ENCODE data around the gene QPRT.
"Not testable (repeated sequence)": the region's sequence is repeated elsewhere in the genome, so short reads cannot be mapped to it uniquely, and the experiment has no call there.

QPRT gene

GRCh38 chr16:29694384-29695195 lies 15.6 kb downstream of the QPRT start:
- no peak for DNase-seq

GRCh38 chr16:29695675-29696074 lies 16.7 kb downstream of the QPRT start:
- DNase-seq: not testable (repeated sequence)

- no peak for DNase-seq
Measured at GRCh38 chr16:29696881-29697331, 17.9 kb downstream of the QPRT start.

- DNase-seq: no peak
Measured at GRCh38 chr16:29697391-29697790, 18.4 kb downstream of the QPRT start.

- DNase-seq: no peak
Measured at GRCh38 chr16:29698042-29698441, 19.1 kb downstream of the QPRT start.

GRCh38 chr16:29698484-29699323 lies 19.7 kb downstream of the QPRT start:
- DNase-seq: no peak

GRCh38 chr16:29699324-29700219 lies 20.6 kb downstream of the QPRT start:
- DNase-seq: peak; percentile 35

- DNase-seq: peak; percentile 92
Measured at GRCh38 chr16:29700253-29700987, 21.4 kb downstream of the QPRT start.

GRCh38 chr16:29701214-29701555 lies 22.2 kb downstream of the QPRT start:
- DNase-seq: no peak

GRCh38 chr16:29702269-29702668 lies 23.3 kb downstream of the QPRT start:
- peak; percentile 41 for DNase-seq

- no peak for DNase-seq
Measured at GRCh38 chr16:29705030-29705429, 26.1 kb downstream of the QPRT start.

GRCh38 chr16:29707160-29707559 lies 28.2 kb downstream of the QPRT start:
- not testable (repeated sequence) for DNase-seq

- no peak for DNase-seq
Measured at GRCh38 chr16:29708917-29709600, 30.1 kb downstream of the QPRT start.

GRCh38 chr16:29709657-29710056 lies 30.7 kb downstream of the QPRT start:
- DNase-seq: not testable (repeated sequence)

GRCh38 chr16:29710227-29711219 lies 31.5 kb downstream of the QPRT start:
- DNase-seq: peak; percentile 85

- peak; percentile 57 for DNase-seq
Measured at GRCh38 chr16:29712809-29713208, 33.8 kb downstream of the QPRT start.

GRCh38 chr16:29714396-29714795 lies 35.4 kb downstream of the QPRT start:
- DNase-seq: no peak

GRCh38 chr16:29714972-29715371 lies 36.0 kb downstream of the QPRT start:
- no peak for DNase-seq

GRCh38 chr16:29717113-29717512 lies 38.1 kb downstream of the QPRT start:
- DNase-seq: no peak

- DNase-seq: no peak
Measured at GRCh38 chr16:29719063-29719462, 40.1 kb downstream of the QPRT start.
